Psoas muscle (tissue), 8 donors: ENCODE measurements around the gene LTBP1. TPM values are rescaled to one million over a fixed set of nuclear protein-coding genes. Genes with fewer than 3 reads are reported as not detected.

ENCODE experiments used
- ATAC-seq, 4 donors: fragments of 200-7000 bp; cut with Tn5 transposase; one replicate each; pipeline ENCODE4 v1.9.1; 2020; ENCODE audit warnings: moderate library complexity in 3 of 4, mild to moderate bottlenecking in 2 of 4
- DNase-seq, 2 donors: peaks; one replicate each; pipeline ENCODE4 v3.0.0-alpha.2; 2020
- H3K27ac ChIP-seq: fragments of 200-600 bp; one replicate; pipeline ENCODE4 v1.8.0; 2022
- H3K27me3 ChIP-seq, 3 donors: fragments of 200-600 bp in 1 of 3; one replicate each; pipeline versions ENCODE4 v1.6.1 to v1.8.0; 2013 to 2022; ENCODE audit warnings: low read length in 2 of 3, mild to moderate bottlenecking in 2 of 3, moderate library complexity in 1 of 3; ENCODE audit not compliant: insufficient read depth in 3 of 3
- H3K36me3 ChIP-seq, 2 donors: fragments of 200-600 bp in 1 of 2; one replicate each; pipeline versions ENCODE4 v1.6.1 to v1.8.0; 2013 to 2022; ENCODE audit warnings: low read depth in 1 of 2, mild to moderate bottlenecking in 1 of 2, moderate library complexity in 1 of 2; ENCODE audit not compliant: insufficient read depth in 1 of 2
- H3K4me1 ChIP-seq: fragments of 200-600 bp; one replicate; pipeline ENCODE4 v1.8.0; 2022
- H3K4me3 ChIP-seq: fragments of 200-600 bp; one replicate; pipeline ENCODE4 v1.8.0; 2022; ENCODE audit warnings: mild to moderate bottlenecking
- H3K9me3 ChIP-seq: fragments of 200-600 bp; one replicate; pipeline ENCODE4 v1.8.0; 2022
- CTCF ChIP-seq: fragments of 200-600 bp; IDR thresholded peaks from one replicate; pipeline ENCODE4 v1.8.0; 2022; ENCODE audit warnings: antibody characterized with exemption
- WGBS, 3 donors: extraction: QIAGEN DNeasy Blood & Tissue Kit; methylation state at CpG; one replicate each; pipeline versions ENCODE4 v1.1.6 to v1.1.7; 2013; 5-methylcytosine and 5-hydroxymethylcytosine counted together
- intact Hi-C, 2 donors: fragments of 100-400 bp; cut with DNase I; formaldehyde crosslinking; loops; one replicate each; pipeline versions ENCODE4 v1.11.0 to v1.14.2; 2022
- polyA plus RNA-seq, 3 donors: library from polyadenylated mRNA; stranded (reverse); fragments of 200-250 nt; gene quantifications; one replicate each; pipeline ENCODE4 v1.2.3, GENCODE V29; 2013
- total RNA-seq, 4 donors: library from RNA; stranded (reverse); fragmentation: NEBNext Ultra II Directional in 2 of 4; extraction: Animal tissue kit (Norgen Biotek cat#: 25700) in 2 of 4; gene quantifications; one replicate each; pipeline versions ENCODE4 v1.2.1 to v1.2.4, GENCODE V29; 2021 to 2023
- donor health status: healthy with polysubstance abuse.
- donor health status: DM: no; HTN: no; CAD: no; lungs with moderate emphysema.
- donor health status: Bipolar disorder and iron deficiency.
- donor health status: healthy.
- donor health status: DM: yes; HTN: yes; CAD: no.
- donor health status: DM: no; HTN: no; CAD: no.
- donor health status: DM: no; HTN: no; CAD: no.
- donor health status: DM: yes; HTN: yes; CAD: no.

LTBP1 gene
- total and polyA plus RNA-seq, 7 donors = 5.9 to 26.8 (median 9.5) TPM

- intact Hi-C loops = loop anchor here (5.0 to 10.0 kb wide), 6 partner anchors 65 to 187 kb away; no protein-coding TSS in a partner anchor
- 3 to 4% (median 3%) methylated on average over 39 to 75 of the region's 75 CpGs for WGBS, 3 donors
- Histone ChIP-seq H3K9me3 (no peaks in the 10 kb centered on the region), H3K27me3 (no peaks in the 10 kb centered on the region), H3K27ac (peak overlapping the region; percentile 82), H3K4me1 (peaks cover 12% of the 10 kb centered on the region), H3K36me3 (no peaks in the 10 kb centered on the region), H3K4me3 (peak overlapping the region; percentile 91)
- TF ChIP-seq CTCF = no peak
- DNase-seq (peak; percentile 26 to 61), ATAC-seq (peak; percentile 28 to 55 (median 44))
Measured at GRCh38 chr2:32947484-32948143, 861 bp downstream of the LTBP1 start.

- Histone ChIP-seq H3K27me3 (no peaks in the 10 kb centered on the region), H3K4me3 (peak overlapping the region; percentile 91), H3K36me3 (no peaks in the 10 kb centered on the region), H3K4me1 (peaks cover 12% of the 10 kb centered on the region), H3K27ac (no peak overlapping the region), H3K9me3 (no peaks in the 10 kb centered on the region)
- TF ChIP-seq CTCF = no peak
- intact Hi-C loops = loop anchor here (5.0 to 10.0 kb wide), 6 partner anchors 64 to 187 kb away; no protein-coding TSS in a partner anchor
- no peak for DNase-seq
- 82 to 88% (median 88%) methylated on average over 3 of the region's 3 CpGs for WGBS, 3 donors
- no peak for ATAC-seq
Measured at GRCh38 chr2:32948266-32948665, 1.5 kb downstream of the LTBP1 start.

GRCh38 chr2:32949260-32949659, 2.5 kb downstream of the LTBP1 start:
- no peak for TF ChIP-seq CTCF
- DNase-seq (no peak), ATAC-seq (no peak)
- H3K27ac ChIP-seq = no peak overlapping the region
- H3K9me3 ChIP-seq = no peaks in the 10 kb centered on the region
- no peaks in the 10 kb centered on the region for H3K36me3 ChIP-seq
- H3K4me1 ChIP-seq = peaks cover 12% of the 10 kb centered on the region
- WGBS, 3 donors = 96 to 98% (median 97%) methylated on average over 3 of the region's 3 CpGs
- H3K27me3 ChIP-seq = no peaks in the 10 kb centered on the region
- intact Hi-C loops = loop anchor here (5.0 to 10.0 kb wide), 6 partner anchors 63 to 186 kb away; no protein-coding TSS in a partner anchor
- H3K4me3 ChIP-seq = no peak overlapping the region

GRCh38 chr2:32951672-32952071, 4.9 kb downstream of the LTBP1 start:
- H3K4me1 ChIP-seq = peaks cover 6% of the 10 kb centered on the region
- intact Hi-C loops = loop anchor here in 1 of 2 donors (5.0 kb wide), 1 partner anchor 66 kb away; no protein-coding TSS in a partner anchor

More at GRCh38 chr2:32951672-32952071, 4.9 kb downstream of the LTBP1 start:
- no peak for TF ChIP-seq CTCF
- H3K27me3 ChIP-seq = no peaks in the 10 kb centered on the region
- no peaks in the 10 kb centered on the region for H3K9me3 ChIP-seq
- no peak overlapping the region for H3K4me3 ChIP-seq
- ATAC-seq (no peak), DNase-seq (no peak)
- WGBS, 3 donors = 83 to 89% (median 88%) methylated on average over 4 of the region's 4 CpGs
- H3K36me3 ChIP-seq = no peaks in the 10 kb centered on the region
- H3K27ac ChIP-seq = no peak overlapping the region
